SJSA1 (cell line): ENCODE results near the gene RBM10. TPM values are rescaled to one million over a fixed set of nuclear protein-coding genes. Genes with fewer than 3 reads are reported as not detected.
A peak's percentile ranks its signal among the peaks of the same experiment; 100 is the strongest.

ENCODE experiments used
- DNase-seq, 2 experiments: peaks; one replicate each; pipeline ENCODE4 v3.0.0-alpha.2; 2015 to 2020; ENCODE audit warnings: low spot score in 2 of 2, low read depth in 1 of 2
- H3K27ac ChIP-seq: fragments of 250-450 bp; sonication (Bioruptor Pico); 2 replicates; pipeline ENCODE4 v1.5.1; 2020; ENCODE audit warnings: mild to moderate bottlenecking, moderate library complexity
- H3K27me3 ChIP-seq: fragments of 250-450 bp; sonication (Bioruptor Pico); replicated peaks from 2 replicates; pipeline ENCODE4 v1.5.1; 2020; ENCODE audit warnings: mild to moderate bottlenecking, moderate library complexity
- H3K36me3 ChIP-seq: fragments of 250-450 bp; sonication (Bioruptor Pico); 2 replicates; pipeline ENCODE4 v1.5.1; 2020; ENCODE audit warnings: mild to moderate bottlenecking
- H3K4me1 ChIP-seq: fragments of 250-450 bp; sonication (Bioruptor Pico); replicated peaks from 2 replicates; pipeline ENCODE4 v1.6.1; 2021; ENCODE audit warnings: mild to moderate bottlenecking
- H3K4me3 ChIP-seq: fragments of 250-450 bp; sonication (Bioruptor Pico); 2 replicates; pipeline ENCODE4 v1.5.1; 2020; ENCODE audit warnings: mild to moderate bottlenecking
- H3K9me3 ChIP-seq: fragments of 250-450 bp; sonication (Bioruptor Pico); replicated peaks from 2 replicates; pipeline ENCODE4 v1.5.1; 2020; ENCODE audit warnings: mild to moderate bottlenecking
- total RNA-seq: library from RNA; depleted of rRNA; stranded (reverse); fragments of >200 nt; shearing (Covaris generic); gene quantifications from 2 replicates; pipeline ENCODE4 v1.2.3, GENCODE V29; 2014

Gene RBM10
- total RNA-seq, 1 experiment from 2014 or later = 61.6 TPM

DNA sequence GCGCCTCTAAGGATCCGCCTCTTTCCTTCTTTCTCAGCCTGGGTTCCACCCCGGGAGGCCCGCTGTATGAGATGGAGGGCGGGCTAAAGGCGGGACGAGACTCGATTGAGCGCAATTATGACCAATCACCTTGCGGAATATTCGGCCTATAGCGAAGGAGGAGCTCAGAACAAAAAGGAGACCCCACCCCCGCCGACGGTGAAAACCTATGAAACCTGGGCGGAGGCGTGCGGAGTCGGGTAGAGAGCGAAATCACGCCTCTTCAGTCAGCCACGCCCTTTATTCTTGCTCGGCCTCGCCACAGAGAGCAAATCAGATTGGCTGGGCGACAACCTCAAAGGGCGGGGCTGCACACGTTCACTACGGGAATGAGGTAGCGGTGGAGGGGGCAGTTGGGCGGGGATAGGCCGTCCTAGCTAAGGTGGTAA, 72.8 kb downstream of the RBM10 start:
- no peaks in the 10 kb centered on the region for H3K27me3 ChIP-seq
- peak overlapping the region; percentile 89 for H3K4me3 ChIP-seq
- H3K27ac ChIP-seq = peak overlapping the region; percentile 95
- H3K4me1 ChIP-seq = peaks cover 15% of the 10 kb centered on the region
- DNase-seq = peak; percentile 97 to 99
- peaks cover 38% of the 10 kb centered on the region for H3K36me3 ChIP-seq
- no peaks in the 10 kb centered on the region for H3K9me3 ChIP-seq

- H3K27me3 ChIP-seq = no peaks in the 10 kb centered on the region
- peak within 1 kb of the TSS; percentile 89 for H3K4me3 ChIP-seq
- DNase-seq = peak; percentile 65 to 93
- peaks cover 38% of the 10 kb centered on the region for H3K36me3 ChIP-seq
- peak within 1 kb of the TSS; percentile 95 for H3K27ac ChIP-seq
- peaks cover 15% of the 10 kb centered on the region for H3K4me1 ChIP-seq
- no peaks in the 10 kb centered on the region for H3K9me3 ChIP-seq
Measured at GRCh38 chrX:47218280-47218919, 73.4 kb downstream of the RBM10 start, which contains the start of gene CDK16. TSS of gene CDK16 (plus strand) at chrX:47218681. CDS start at chrX:47223558, 4,877 bp downstream.

DNA sequence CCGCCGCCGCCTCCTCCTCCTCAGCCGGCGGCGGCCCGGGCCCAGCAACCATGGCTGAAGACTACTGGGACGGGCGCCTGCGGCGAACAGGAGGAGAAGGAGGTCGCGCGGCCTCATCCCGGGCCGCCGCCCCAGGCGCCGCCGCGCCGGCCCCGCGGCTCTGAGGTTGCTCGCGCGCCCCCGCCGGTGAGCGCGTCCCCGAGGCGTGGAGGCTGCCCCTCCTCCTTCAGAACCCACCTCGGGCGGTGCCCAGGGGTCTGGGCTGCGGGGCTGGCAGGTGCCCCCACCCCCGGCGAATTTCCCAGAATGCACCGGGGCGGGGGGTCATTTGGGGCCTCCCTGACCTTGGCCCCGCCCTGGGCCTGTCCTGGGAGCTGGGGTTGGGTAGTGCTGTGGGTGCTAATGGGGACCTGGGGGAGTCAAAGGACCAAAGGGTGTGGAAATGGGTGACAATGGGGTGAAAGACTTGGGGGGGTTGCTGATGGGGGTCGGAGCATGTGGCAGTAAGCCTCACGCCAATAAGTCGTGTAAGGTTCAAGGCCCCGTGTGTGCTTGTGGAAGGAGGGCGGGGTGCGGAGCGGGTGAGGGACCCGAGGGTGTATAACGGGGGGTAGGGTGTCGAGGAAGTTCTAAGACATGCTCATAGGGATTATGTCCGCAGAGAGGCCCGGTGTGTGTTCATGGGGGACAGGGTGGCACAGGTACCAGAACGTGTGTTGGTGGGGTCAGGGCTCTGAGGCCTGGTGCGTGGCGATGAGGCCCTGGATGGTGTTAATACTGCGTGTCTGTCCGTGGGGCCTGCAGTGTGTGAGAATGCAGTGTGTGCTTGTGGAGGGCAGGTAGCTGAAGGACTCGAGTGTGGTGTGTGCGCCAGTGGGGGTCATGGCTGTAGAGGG, 74.1 kb downstream of the RBM10 start:
- H3K4me3 ChIP-seq = peak overlapping the region; percentile 89
- no peaks in the 10 kb centered on the region for H3K9me3 ChIP-seq
- DNase-seq = peak in 1 of 2 experiments; percentile 10
- peaks cover 45% of the 10 kb centered on the region for H3K36me3 ChIP-seq
- H3K27ac ChIP-seq = peak overlapping the region; percentile 95
- no peaks in the 10 kb centered on the region for H3K27me3 ChIP-seq
- peaks cover 15% of the 10 kb centered on the region for H3K4me1 ChIP-seq

DNA sequence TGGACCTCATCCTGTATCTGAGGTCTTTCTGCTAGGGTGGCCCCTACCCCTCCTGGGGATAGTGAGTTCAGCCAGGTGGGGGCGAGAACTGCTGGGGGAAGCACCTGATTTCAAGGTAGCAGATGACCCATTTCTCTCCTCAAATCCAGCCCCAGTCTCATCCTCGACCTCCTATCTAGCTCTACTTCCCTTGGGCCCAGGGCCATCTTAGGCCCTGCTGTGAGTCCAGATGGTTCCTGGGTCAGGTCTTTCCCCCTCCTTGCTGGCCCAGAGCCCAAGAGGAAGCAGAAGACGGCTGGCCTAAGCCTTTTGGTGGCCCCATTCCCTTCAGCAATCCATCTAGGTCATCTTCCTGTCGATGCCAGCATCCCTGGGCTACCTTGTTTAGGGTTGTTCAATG, 76.7 kb downstream of the RBM10 start:
- H3K36me3 ChIP-seq = peaks cover 45% of the 10 kb centered on the region
- no peaks in the 10 kb centered on the region for H3K9me3 ChIP-seq
- no peaks in the 10 kb centered on the region for H3K27me3 ChIP-seq
- no peak for DNase-seq
- no peak overlapping the region for H3K4me3 ChIP-seq
- no peak overlapping the region for H3K27ac ChIP-seq
- H3K4me1 ChIP-seq = peaks cover 9% of the 10 kb centered on the region

- Histone ChIP-seq H3K4me3 (no peak overlapping the region), H3K4me1 (0 out of 2 replicates have a peak, but pooled peaks cover 3% of the 10 kb centered on the region), H3K27me3 (no peaks in the 10 kb centered on the region), H3K9me3 (no peaks in the 10 kb centered on the region), H3K27ac (no peak overlapping the region), H3K36me3 (peaks cover 50% of the 10 kb centered on the region)
- DNase-seq = no peak
Measured at GRCh38 chrX:47222751-47223350, 77.8 kb downstream of the RBM10 start.

- Histone ChIP-seq H3K27ac (no peak overlapping the region), H3K36me3 (peaks cover 54% of the 10 kb centered on the region), H3K4me3 (no peak overlapping the region), H3K9me3 (no peaks in the 10 kb centered on the region), H3K4me1 (0 out of 2 replicates have a peak, but pooled peaks cover 3% of the 10 kb centered on the region), H3K27me3 (no peaks in the 10 kb centered on the region)
- no peak for DNase-seq
Measured at GRCh38 chrX:47223476-47224250, 78.6 kb downstream of the RBM10 start.

DNA sequence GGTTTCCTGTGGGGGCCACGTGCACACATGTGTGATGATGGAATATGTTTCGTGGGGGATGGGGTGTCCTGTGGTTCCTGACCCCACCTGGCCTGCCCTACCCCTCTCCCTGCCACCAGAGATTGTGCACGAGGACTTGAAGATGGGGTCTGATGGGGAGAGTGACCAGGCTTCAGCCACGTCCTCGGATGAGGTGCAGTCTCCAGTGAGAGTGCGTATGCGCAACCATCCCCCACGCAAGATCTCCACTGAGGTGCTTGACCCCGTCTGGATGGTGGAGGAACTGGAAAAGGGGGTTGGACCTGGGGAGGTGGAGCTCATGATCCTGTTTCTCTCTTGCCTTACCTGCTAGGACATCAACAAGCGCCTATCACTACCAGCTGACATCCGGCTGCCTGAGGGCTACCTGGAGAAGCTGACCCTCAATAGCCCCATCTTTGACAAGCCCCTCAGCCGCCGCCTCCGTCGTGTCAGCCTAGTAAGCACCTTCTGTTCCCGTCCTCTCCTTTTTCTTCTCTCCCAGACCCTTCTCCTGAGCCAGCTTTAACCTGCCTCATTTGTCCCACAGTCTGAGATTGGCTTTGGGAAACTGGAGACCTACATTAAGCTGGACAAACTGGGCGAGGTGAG, 79.4 kb downstream of the RBM10 start:
- H3K9me3 ChIP-seq = no peaks in the 10 kb centered on the region
- H3K27ac ChIP-seq = no peak overlapping the region
- H3K4me1 ChIP-seq = 0 out of 2 replicates have a peak, but pooled peaks cover 3% of the 10 kb centered on the region
- H3K27me3 ChIP-seq = no peaks in the 10 kb centered on the region
- H3K4me3 ChIP-seq = no peak overlapping the region
- DNase-seq = no peak
- H3K36me3 ChIP-seq = peaks cover 52% of the 10 kb centered on the region

DNA sequence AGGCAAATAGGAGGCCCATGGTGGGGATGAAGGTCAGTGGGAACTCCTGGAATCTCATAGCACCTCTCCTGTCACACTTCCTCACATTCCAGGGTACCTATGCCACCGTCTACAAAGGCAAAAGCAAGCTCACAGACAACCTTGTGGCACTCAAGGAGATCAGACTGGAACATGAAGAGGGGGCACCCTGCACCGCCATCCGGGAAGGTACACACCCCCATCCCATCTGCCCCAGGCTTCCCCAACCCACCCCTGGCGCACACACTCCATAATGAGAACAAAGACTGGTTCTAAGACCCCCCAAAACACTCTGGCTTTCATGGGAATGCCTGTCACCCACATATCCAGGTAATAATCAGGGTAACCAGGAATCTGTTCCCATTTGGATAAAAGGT, 79.9 kb downstream of the RBM10 start:
- H3K36me3 ChIP-seq = peaks cover 52% of the 10 kb centered on the region
- no peaks in the 10 kb centered on the region for H3K9me3 ChIP-seq
- DNase-seq = no peak
- H3K4me1 ChIP-seq = 0 out of 2 replicates have a peak, but pooled peaks cover 3% of the 10 kb centered on the region
- no peak overlapping the region for H3K27ac ChIP-seq
- no peaks in the 10 kb centered on the region for H3K27me3 ChIP-seq
- H3K4me3 ChIP-seq = no peak overlapping the region

- no peak overlapping the region for H3K4me3 ChIP-seq
- H3K4me1 ChIP-seq = no peaks in the 10 kb centered on the region
- no peaks in the 10 kb centered on the region for H3K9me3 ChIP-seq
- peaks cover 50% of the 10 kb centered on the region for H3K36me3 ChIP-seq
- no peaks in the 10 kb centered on the region for H3K27me3 ChIP-seq
- H3K27ac ChIP-seq = no peak overlapping the region
- no peak for DNase-seq
Measured at GRCh38 chrX:47226071-47226470, 81.0 kb downstream of the RBM10 start.

DNA sequence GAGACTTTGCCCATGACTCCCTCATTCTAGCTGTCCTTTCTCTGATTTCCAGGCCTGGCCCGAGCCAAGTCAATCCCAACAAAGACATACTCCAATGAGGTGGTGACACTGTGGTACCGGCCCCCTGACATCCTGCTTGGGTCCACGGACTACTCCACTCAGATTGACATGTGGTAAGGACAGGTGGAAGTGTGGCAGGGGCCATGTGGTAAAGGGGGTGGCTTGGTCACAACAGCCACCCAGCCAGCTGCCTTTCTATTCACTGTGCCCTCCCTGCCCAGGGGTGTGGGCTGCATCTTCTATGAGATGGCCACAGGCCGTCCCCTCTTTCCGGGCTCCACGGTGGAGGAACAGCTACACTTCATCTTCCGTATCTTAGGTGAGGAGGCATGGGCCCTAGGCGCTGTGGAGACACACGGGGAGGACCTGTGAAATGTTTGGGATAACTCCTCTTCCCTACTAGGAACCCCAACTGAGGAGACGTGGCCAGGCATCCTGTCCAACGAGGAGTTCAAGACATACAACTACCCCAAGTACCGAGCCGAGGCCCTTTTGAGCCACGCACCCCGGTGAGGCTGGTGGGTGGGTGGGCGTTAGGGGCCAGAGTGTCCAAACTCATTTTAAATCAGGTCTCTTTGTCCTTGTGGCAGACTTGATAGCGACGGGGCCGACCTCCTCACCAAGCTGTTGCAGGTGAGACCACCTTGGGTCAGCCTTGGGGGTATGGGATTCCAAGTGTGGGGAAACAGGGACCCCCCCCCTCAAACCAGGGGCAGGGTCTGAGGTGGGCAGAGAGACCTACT, 81.7 kb downstream of the RBM10 start:
- no peaks in the 10 kb centered on the region for H3K27me3 ChIP-seq
- peaks cover 50% of the 10 kb centered on the region for H3K36me3 ChIP-seq
- no peak overlapping the region for H3K4me3 ChIP-seq
- no peak overlapping the region for H3K27ac ChIP-seq
- H3K4me1 ChIP-seq = no peaks in the 10 kb centered on the region
- DNase-seq = no peak
- no peaks in the 10 kb centered on the region for H3K9me3 ChIP-seq

DNA sequence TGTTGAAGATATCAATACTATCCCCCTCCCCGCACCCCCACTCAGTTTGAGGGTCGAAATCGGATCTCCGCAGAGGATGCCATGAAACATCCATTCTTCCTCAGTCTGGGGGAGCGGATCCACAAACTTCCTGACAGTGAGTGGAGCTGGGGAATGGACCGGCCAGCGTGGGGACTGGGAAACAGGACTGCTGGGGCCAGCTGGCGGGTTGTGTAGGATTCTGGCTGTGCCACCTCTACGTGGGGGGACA, 82.2 kb downstream of the RBM10 start:
- H3K9me3 ChIP-seq = no peaks in the 10 kb centered on the region
- DNase-seq = no peak
- H3K4me1 ChIP-seq = peaks cover 2% of the 10 kb centered on the region
- no peak overlapping the region for H3K4me3 ChIP-seq
- no peaks in the 10 kb centered on the region for H3K27me3 ChIP-seq
- no peak overlapping the region for H3K27ac ChIP-seq
- H3K36me3 ChIP-seq = peaks cover 47% of the 10 kb centered on the region

- Histone ChIP-seq H3K27ac (no peak overlapping the region), H3K36me3 (peaks cover 39% of the 10 kb centered on the region), H3K4me1 (peaks cover 7% of the 10 kb centered on the region), H3K4me3 (no peak overlapping the region), H3K27me3 (no peaks in the 10 kb centered on the region), H3K9me3 (no peaks in the 10 kb centered on the region)
- no peak for DNase-seq
Measured at GRCh38 chrX:47228550-47229270, 83.7 kb downstream of the RBM10 start.
